ENCODE data around the gene OR2L13. TPM values are rescaled to one million over a fixed set of nuclear protein-coding genes. Genes with fewer than 3 reads are reported as not detected.

OR2L13 gene
- not detected in 2 replicates for total RNA-seq

GRCh38 chr1:248094884-248095283, at the start of gene OR2L13:
OR2L13 (plus strand) TSS chr1:248095184; CDS start chr1:248099376, 4,192 bp downstream.

GRCh38 chr1:248046536-248046935, 48.4 kb upstream of the OR2L13 start, which contains the start of gene OR2L3:
OR2L3 (plus strand) TSS chr1:248046836; CDS start chr1:248060682, 13,846 bp downstream.

GRCh38 chr1:248144513-248145198, 49.7 kb downstream of the OR2L13 start, which contains the start of gene OR2M5:
OR2M5 (plus strand) TSS chr1:248145148; CDS start chr1:248145148, 0 bp downstream.

Other genes starting within 250 kb of the OR2L13 start
- gene TRIM58, start 238.0 kb upstream of the OR2L13 start, total RNA-seq, result 0.06 and 0.53 TPM in 2 replicates
- 0.26 TPM in 1 of 2 replicates, not detected in the other for gene OR2W3, start 199.6 kb upstream of the OR2L13 start, total RNA-seq
- gene OR2T8, start 174.9 kb upstream of the OR2L13 start, total RNA-seq, result not detected in 2 replicates
- gene OR2AJ1, start 170.3 kb upstream of the OR2L13 start, total RNA-seq, result not detected in 2 replicates
- not detected in 2 replicates for gene OR2L8, start 146.3 kb upstream of the OR2L13 start, total RNA-seq
- gene OR2AK2, start 130.0 kb upstream of the OR2L13 start, total RNA-seq, result not detected in 2 replicates
- not detected in 2 replicates for gene OR2L5, start 81.5 kb upstream of the OR2L13 start, total RNA-seq
- under 0.01 TPM in 2 replicates for gene OR2L2, start 65.1 kb upstream of the OR2L13 start, total RNA-seq
- gene OR2L3, start 48.3 kb upstream of the OR2L13 start, total RNA-seq, result not detected in 2 replicates
- gene OR2M5, start 50.0 kb downstream of the OR2L13 start, total RNA-seq, result not detected in 2 replicates
- gene OR2M2, start 79.6 kb downstream of the OR2L13 start, total RNA-seq, result not detected in 2 replicates
- gene OR2M3, start 102.1 kb downstream of the OR2L13 start, total RNA-seq, result not detected in 2 replicates
- not detected in 2 replicates for gene OR2M4, start 136.2 kb downstream of the OR2L13 start, total RNA-seq
- not detected in 2 replicates for gene OR2T33, start 182.8 kb downstream of the OR2L13 start, total RNA-seq
- gene OR2T12, start 208.2 kb downstream of the OR2L13 start, total RNA-seq, result not detected in 2 replicates
- not detected in 2 replicates for gene OR2M7, start 229.4 kb downstream of the OR2L13 start, total RNA-seq